PC-3 (cell line): ENCODE measurements around the gene DHCR7.

Source experiments
- CTCF ChIP-seq: fragments of 300-600 bp; sonication (generic); conservative IDR thresholded peaks from 2 replicates; pipeline ENCODE4 v1.5.1; 2017; ENCODE audit warnings: antibody characterized with exemption, low read depth, mild to moderate bottlenecking, low read length
- EZH2 ChIP-seq: fragments of 300-600 bp; sonication (generic); IDR thresholded peaks from one replicate; pipeline ENCODE4 v1.6.1; 2017; ENCODE audit warnings: antibody characterized with exemption, mild to moderate bottlenecking, low read length; ENCODE audit not compliant: unreplicated experiment
- EZH2phosphoT487 ChIP-seq: fragments of 300-600 bp; sonication (generic); IDR thresholded peaks from 2 replicates; pipeline ENCODE4 v1.6.1; 2018; ENCODE audit warnings: mild to moderate bottlenecking, antibody characterized with exemption, low read length, borderline replicate concordance

- TF ChIP-seq CTCF (no peak), EZH2 (no peak), EZH2phosphoT487 (no peak)
Observed at GRCh38 chr11:71388637-71389235, 59.5 kb downstream of the DHCR7 start.
